HL-60 (cell line): ENCODE results near the gene TOMM22.

ENCODE experiments used
- CTCF ChIP-seq: IDR thresholded peaks from one replicate; pipeline ENCODE4 v1.5.1; 2011; ENCODE audit warnings: low read length, control low read depth, inconsistent platforms; ENCODE audit not compliant: insufficient read depth
- GABPA ChIP-seq: IDR thresholded peaks from 2 replicates; pipeline ENCODE4 v1.6.1; 2012; ENCODE audit warnings: low read depth
- POLR2AphosphoS5 ChIP-seq: IDR thresholded peaks from 2 replicates; pipeline ENCODE4 v1.6.1; 2012; ENCODE audit warnings: low read depth
- REST ChIP-seq: IDR thresholded peaks from 2 replicates; pipeline ENCODE4 v1.6.1; 2012; ENCODE audit warnings: low read depth; ENCODE audit not compliant: insufficient replicate concordance

GRCh38 chr22:38641476-38642040 lies 40.2 kb upstream of the TOMM22 start:
- no peak for TF ChIP-seq CTCF
- no peak for TF ChIP-seq GABPA
- TF ChIP-seq POLR2AphosphoS5: no peak
- no peak for TF ChIP-seq REST
